PC-3 (cell line): ENCODE measurements around the gene HERPUD1. TPM values are rescaled to one million over a fixed set of nuclear protein-coding genes. Genes with fewer than 3 reads are reported as not detected.

Experiments used
- ATAC-seq: fragments of 200-7000 bp; cut with Tn5 transposase; 2 replicates; pipeline ENCODE4 v1.9.1; 2020; ENCODE audit warnings: mild to moderate bottlenecking, moderate library complexity
- BruUV-seq: library from RNA; stranded (reverse); fragments of 400-500 nt; replicated peaks from 2 replicates; lab custom pipeline; 2021; lab: Mats Ljungman, UMichigan
- CTCF ChIA-PET: fragments of 300-600 bp; sonication (Branson Sonifier 250); formaldehyde crosslinking; loops from one replicate; lab custom pipeline; 2022; ENCODE audit warnings: antibody characterized with exemption; lab: Charles Lee
- POLR2A ChIA-PET: fragments of 300-600 bp; sonication (Branson Sonifier 250); formaldehyde crosslinking; loops from one replicate; lab custom pipeline; 2022; ENCODE audit warnings: antibody characterized with exemption; ENCODE audit not compliant: unreplicated experiment; lab: Charles Lee
- DNase-seq: peaks from one replicate; pipeline ENCODE4 v3.0.0-alpha.2; 2015
- H2AFZ ChIP-seq: fragments of 300-600 bp; sonication (generic); 2 replicates; pipeline ENCODE4 v1.6.0; 2016; ENCODE audit warnings: antibody characterized with exemption, low read length
- H3F3A ChIP-seq: fragments of 300-600 bp; sonication (generic); one replicate; pipeline ENCODE4 v1.6.0; 2017; ENCODE audit warnings: antibody characterized with exemption, low read length, control low read depth, mild to moderate bottlenecking; ENCODE audit not compliant: unreplicated experiment
- H3K27ac ChIP-seq: fragments of 300-600 bp; sonication (generic); 2 replicates; pipeline ENCODE4 v1.5.1; 2016; ENCODE audit warnings: mild to moderate bottlenecking, low read length
- H3K27me3 ChIP-seq: fragments of 300-600 bp; sonication (generic); 2 replicates; pipeline ENCODE4 v1.6.1; 2016; ENCODE audit warnings: low read length, mixed read lengths
- H3K36me3 ChIP-seq: fragments of 300-600 bp; sonication (generic); 2 replicates; pipeline ENCODE4 v1.6.1; 2016; ENCODE audit warnings: low read depth, mixed run types, low read length, mixed read lengths
- H3K4me1 ChIP-seq: fragments of 300-600 bp; sonication (generic); 2 replicates; pipeline ENCODE4 v1.5.1; 2016; ENCODE audit warnings: low read length; ENCODE audit not compliant: insufficient read depth
- H3K4me2 ChIP-seq: fragments of 300-600 bp; sonication (generic); 2 replicates; pipeline ENCODE4 v1.6.0; 2016; ENCODE audit warnings: low read length
- H3K4me3 ChIP-seq: fragments of 300-600 bp; sonication (generic); 2 replicates; pipeline ENCODE4 v1.5.1; 2016; ENCODE audit warnings: mild to moderate bottlenecking, low read length, mixed read lengths
- H3K79me2 ChIP-seq: fragments of 300-600 bp; sonication (generic); 2 replicates; pipeline ENCODE4 v1.6.1; 2017; ENCODE audit warnings: low read length, mixed read lengths
- H3K9ac ChIP-seq: fragments of 300-600 bp; sonication (generic); 2 replicates; pipeline ENCODE4 v1.6.0; 2016; ENCODE audit warnings: mild to moderate bottlenecking, low read length
- H3K9me2 ChIP-seq: fragments of 300-600 bp; sonication (generic); replicated peaks from 2 replicates; pipeline ENCODE4 v1.6.1; 2016; ENCODE audit warnings: mixed run types, low read length, mixed read lengths
- H3K9me3 ChIP-seq: fragments of 300-600 bp; sonication (generic); 2 replicates; pipeline ENCODE4 v1.6.1; 2016; ENCODE audit warnings: low read length, mixed read lengths
- H4K20me1 ChIP-seq: fragments of 300-600 bp; sonication (generic); 2 replicates; pipeline ENCODE4 v1.6.1; 2016; ENCODE audit warnings: low read length, mixed read lengths
- EZH2 ChIP-seq: fragments of 300-600 bp; sonication (generic); IDR thresholded peaks from one replicate; pipeline ENCODE4 v1.6.1; 2017; ENCODE audit warnings: antibody characterized with exemption, mild to moderate bottlenecking, low read length; ENCODE audit not compliant: unreplicated experiment
- EZH2phosphoT487 ChIP-seq: fragments of 300-600 bp; sonication (generic); IDR thresholded peaks from 2 replicates; pipeline ENCODE4 v1.6.1; 2018; ENCODE audit warnings: mild to moderate bottlenecking, antibody characterized with exemption, low read length, borderline replicate concordance
- intact Hi-C: fragments of 100-400 bp; cut with micrococcal nuclease; formaldehyde crosslinking; loops from 2 replicates; pipeline ENCODE4 v1.9.0; 2023
- total RNA-seq: library from RNA; depleted of rRNA; stranded (reverse); fragments of >200 nt; gene quantifications from 2 replicates; pipeline ENCODE4 v1.2.3, GENCODE V29; 2014
- TF ChIP-seq, protein P1 (sequence below): fragments of 300-600 bp; sonication (generic); conservative IDR thresholded peaks from 2 replicates; pipeline ENCODE4 v1.5.1; 2017; ENCODE audit warnings: antibody characterized with exemption, low read depth, mild to moderate bottlenecking, low read length

Gene HERPUD1
- total RNA-seq, 1 experiment from 2014 or later: 54.9 TPM

DNA sequence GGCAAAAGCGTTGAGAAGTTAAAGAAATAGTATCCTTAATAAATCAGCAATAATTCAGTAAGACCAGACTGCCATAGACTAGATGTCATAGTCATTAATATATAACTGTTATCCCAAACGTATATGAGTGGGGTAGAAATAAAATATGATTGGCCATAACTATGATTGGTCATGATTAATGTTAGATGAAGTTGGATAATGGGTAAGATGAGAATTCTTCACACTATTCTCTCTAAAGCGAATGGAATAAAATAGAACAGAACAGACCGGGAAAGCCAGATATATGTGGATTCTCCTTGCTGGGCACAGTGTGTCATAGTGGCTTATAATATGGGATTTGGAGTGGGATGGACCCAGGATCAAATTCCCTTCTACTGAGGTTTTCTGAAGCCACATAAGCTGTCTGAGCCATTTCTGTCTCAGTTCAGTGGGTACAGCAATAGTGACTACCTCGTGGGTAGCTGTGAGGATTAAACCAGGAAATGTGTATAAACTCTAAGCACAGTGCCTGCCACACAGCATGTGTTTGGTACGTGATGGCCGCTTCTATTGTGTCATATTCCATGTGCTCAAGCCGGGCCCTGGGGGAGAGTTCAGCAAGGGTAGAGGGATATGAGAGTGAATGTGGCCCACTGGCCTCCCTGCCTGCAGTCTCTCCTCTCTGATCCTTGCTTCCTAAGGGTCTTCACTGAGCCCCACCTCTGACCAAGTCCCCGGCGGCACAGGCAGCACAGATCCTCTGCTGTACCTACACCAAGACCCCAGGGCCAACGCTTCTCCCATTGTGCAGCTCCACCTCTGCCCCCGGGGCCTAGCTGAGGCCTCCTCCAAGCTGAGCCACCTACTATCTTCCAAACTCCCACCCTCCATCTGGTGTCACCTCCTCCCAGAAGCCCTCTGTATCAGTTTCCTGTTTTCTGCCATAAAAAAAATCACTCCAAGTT lies 33.5 kb downstream of the HERPUD1 start:
- Histone ChIP-seq H3K27ac (no peak overlapping the region), H3K9ac (no peak overlapping the region), H3K9me2 (no peaks in the 10 kb centered on the region), H3K4me1 (peaks cover 7% of the 10 kb centered on the region; the same call in 1 of the 2 replicates), H3K4me3 (no peak overlapping the region), H4K20me1 (no peaks in the 10 kb centered on the region), H2AFZ (no peak overlapping the region), H3F3A (no peaks in the 10 kb centered on the region), H3K79me2 (no peaks in the 10 kb centered on the region), H3K9me3 (no peaks in the 10 kb centered on the region), H3K4me2 (no peak overlapping the region), H3K27me3 (no peaks in the 10 kb centered on the region), H3K36me3 (peaks cover 2% of the 10 kb centered on the region; the same call in 1 of the 2 replicates)
- no TSS peak for BruUV-seq
- TF ChIP-seq EZH2 (no peak), EZH2phosphoT487 (no peak)
- TF ChIP-seq, protein P1, sequence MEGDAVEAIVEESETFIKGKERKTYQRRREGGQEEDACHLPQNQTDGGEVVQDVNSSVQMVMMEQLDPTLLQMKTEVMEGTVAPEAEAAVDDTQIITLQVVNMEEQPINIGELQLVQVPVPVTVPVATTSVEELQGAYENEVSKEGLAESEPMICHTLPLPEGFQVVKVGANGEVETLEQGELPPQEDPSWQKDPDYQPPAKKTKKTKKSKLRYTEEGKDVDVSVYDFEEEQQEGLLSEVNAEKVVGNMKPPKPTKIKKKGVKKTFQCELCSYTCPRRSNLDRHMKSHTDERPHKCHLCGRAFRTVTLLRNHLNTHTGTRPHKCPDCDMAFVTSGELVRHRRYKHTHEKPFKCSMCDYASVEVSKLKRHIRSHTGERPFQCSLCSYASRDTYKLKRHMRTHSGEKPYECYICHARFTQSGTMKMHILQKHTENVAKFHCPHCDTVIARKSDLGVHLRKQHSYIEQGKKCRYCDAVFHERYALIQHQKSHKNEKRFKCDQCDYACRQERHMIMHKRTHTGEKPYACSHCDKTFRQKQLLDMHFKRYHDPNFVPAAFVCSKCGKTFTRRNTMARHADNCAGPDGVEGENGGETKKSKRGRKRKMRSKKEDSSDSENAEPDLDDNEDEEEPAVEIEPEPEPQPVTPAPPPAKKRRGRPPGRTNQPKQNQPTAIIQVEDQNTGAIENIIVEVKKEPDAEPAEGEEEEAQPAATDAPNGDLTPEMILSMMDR: no peak
- ChIA-PET POLR2A (no interaction called here), CTCF (interaction anchor here (0.7 kb wide), 1 partner anchor 334 kb away, joined by 3 read pairs; no protein-coding TSS in a partner anchor)
- intact Hi-C loops: no loop called here
- no peak for ATAC-seq
- no peak for DNase-seq

GRCh38 chr16:56966093-56966475 lies 34.1 kb downstream of the HERPUD1 start:
- Histone ChIP-seq H3K9me2 (no peaks in the 10 kb centered on the region), H3K4me2 (no peak overlapping the region), H3K79me2 (no peaks in the 10 kb centered on the region), H3K9ac (no peak overlapping the region), H3K4me1 (peaks cover 7% of the 10 kb centered on the region; the same call in 1 of the 2 replicates), H3K27me3 (no peaks in the 10 kb centered on the region), H3K9me3 (no peaks in the 10 kb centered on the region), H3K4me3 (no peak overlapping the region), H3K36me3 (peaks cover 2% of the 10 kb centered on the region; the same call in 1 of the 2 replicates), H3F3A (no peaks in the 10 kb centered on the region), H2AFZ (no peak overlapping the region), H4K20me1 (no peaks in the 10 kb centered on the region), H3K27ac (no peak overlapping the region)
- CTCF ChIA-PET: interaction anchor here (0.7 kb wide), 1 partner anchor 334 kb away, joined by 3 read pairs; no protein-coding TSS in a partner anchor
- BruUV-seq: no TSS peak
- POLR2A ChIA-PET: no interaction called here
- intact Hi-C loops: no loop called here
- DNase-seq (no peak), ATAC-seq (no peak)
- no peak for TF ChIP-seq EZH2
- TF ChIP-seq, protein P1: no peak
- TF ChIP-seq EZH2phosphoT487: no peak
